GM21786 (cell line): ENCODE results near the gene ZW10.
"Not testable (repeated sequence)": the region's sequence is repeated elsewhere in the genome, so short reads cannot be mapped to it uniquely, and the experiment has no call there.

ENCODE experiments used
- ATAC-seq: cut with Tn5 transposase; IDR thresholded peaks from one replicate; pipeline ENCODE4 v1.9.1; 2021; ENCODE audit not compliant: unreplicated experiment

The ZW10 gene

GRCh38 chr11:113705871-113706655 is 67.4 kb downstream of the ZW10 start, which contains the start of gene TMPRSS5:
Gene TMPRSS5 (minus strand): TSS chr11:113706308. CDS start chr11:113706224, 84 bp downstream.
- ATAC-seq, result no peak

GRCh38 chr11:113703551-113703950 is 69.9 kb downstream of the ZW10 start:
- ATAC-seq, result not testable (repeated sequence)

GRCh38 chr11:113701491-113701890 is 72.0 kb downstream of the ZW10 start:
- ATAC-seq, result no peak

GRCh38 chr11:113698515-113698914 is 75.0 kb downstream of the ZW10 start:
- ATAC-seq, result no peak

GRCh38 chr11:113697756-113698407 is 75.6 kb downstream of the ZW10 start:
- no peak for ATAC-seq

GRCh38 chr11:113697111-113697510 is 76.4 kb downstream of the ZW10 start:
- no peak for ATAC-seq

GRCh38 chr11:113695207-113695606 is 78.3 kb downstream of the ZW10 start:
- ATAC-seq, result no peak

GRCh38 chr11:113694390-113694789 is 79.1 kb downstream of the ZW10 start:
- ATAC-seq, result no peak

- no peak for ATAC-seq
Observed at GRCh38 chr11:113693030-113693429, 80.5 kb downstream of the ZW10 start.

- ATAC-seq, result no peak
Observed at GRCh38 chr11:113690619-113691569, 82.6 kb downstream of the ZW10 start.

GRCh38 chr11:113689768-113690618 is 83.5 kb downstream of the ZW10 start:
- no peak for ATAC-seq

- ATAC-seq, result no peak
Observed at GRCh38 chr11:113685654-113686359, 87.7 kb downstream of the ZW10 start.

GRCh38 chr11:113684496-113684895 is 89.0 kb downstream of the ZW10 start:
- no peak for ATAC-seq

- no peak for ATAC-seq
Observed at GRCh38 chr11:113683481-113684046, 89.9 kb downstream of the ZW10 start.
